WERI-Rb-1 (cell line): Measurements from ENCODE around the gene LRP5.

Source experiments
- DNase-seq: peaks from one replicate; pipeline ENCODE4 v3.0.0-alpha.2; 2020
- H3K27ac ChIP-seq: fragments of 250-450 bp; sonication (Bioruptor Pico); 2 replicates; pipeline ENCODE4 v1.5.1; 2020; ENCODE audit warnings: mild to moderate bottlenecking, moderate library complexity
- H3K27me3 ChIP-seq: fragments of 250-450 bp; sonication (Bioruptor Pico); 2 replicates; pipeline ENCODE4 v1.5.1; 2021; ENCODE audit warnings: mild to moderate bottlenecking, low read depth, moderate library complexity; ENCODE audit not compliant: insufficient read depth, severe bottlenecking
- H3K36me3 ChIP-seq: fragments of 250-450 bp; sonication (Bioruptor Pico); 2 replicates; pipeline ENCODE4 v1.5.1; 2020; ENCODE audit warnings: mild to moderate bottlenecking, moderate library complexity
- H3K4me3 ChIP-seq: 2 replicates; pipeline ENCODE4 v1.5.1; 2011; ENCODE audit warnings: low read depth, mild to moderate bottlenecking, control low read depth, low read length
- H3K9me3 ChIP-seq: fragments of 250-450 bp; sonication (Bioruptor Pico); 2 replicates; pipeline ENCODE4 v1.5.1; 2021; ENCODE audit warnings: mild to moderate bottlenecking, moderate library complexity; ENCODE audit not compliant: severe bottlenecking
- TF ChIP-seq, protein P1 (sequence below): IDR thresholded peaks from 2 replicates; pipeline ENCODE4 v1.5.1; 2011; ENCODE audit warnings: low read depth, mild to moderate bottlenecking, control low read depth, inconsistent platforms, low read length

LRP5 gene

DNA sequence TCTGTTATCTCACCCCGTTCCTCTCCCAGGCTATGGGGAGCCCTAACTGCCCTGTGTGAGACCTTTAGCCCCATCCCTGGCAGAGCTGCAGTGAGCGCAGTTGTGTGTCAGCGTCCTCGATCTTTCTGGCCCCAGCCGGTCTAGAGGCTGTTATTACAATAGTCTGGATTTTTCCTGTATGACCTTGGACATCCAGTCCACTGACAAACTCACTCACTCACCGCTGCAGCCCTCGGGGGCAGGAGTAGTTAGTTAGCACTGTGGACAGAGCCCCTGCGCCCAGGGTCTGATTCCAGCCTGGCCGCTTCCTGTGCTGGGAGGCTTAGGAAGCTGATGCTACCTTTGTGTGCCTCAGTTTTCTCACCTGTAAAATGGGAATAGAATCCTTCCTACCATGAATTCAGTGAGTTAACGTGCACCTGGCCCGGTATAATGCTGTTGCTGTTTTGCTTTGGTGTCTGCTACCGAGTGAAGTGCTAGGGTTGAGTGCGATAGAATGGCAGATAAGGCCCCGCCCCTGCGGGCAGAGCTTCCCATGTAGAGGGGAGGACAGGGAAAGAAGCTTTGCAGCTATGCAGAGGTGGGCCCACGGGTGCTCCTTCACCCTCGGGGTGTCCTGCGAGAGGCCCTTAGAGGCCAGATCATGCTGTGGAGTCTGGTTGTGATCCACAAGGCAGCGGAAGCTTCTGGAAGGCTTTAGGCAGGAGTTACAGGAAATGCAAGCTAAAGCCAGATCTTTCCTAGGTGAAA, 3.0 kb downstream of the LRP5 start:
- Histone ChIP-seq H3K27ac (no peak overlapping the region), H3K36me3 (no peaks in the 10 kb centered on the region), H3K27me3 (no peaks in the 10 kb centered on the region), H3K4me3 (no peak overlapping the region), H3K9me3 (no peaks in the 10 kb centered on the region)
- DNase-seq: no peak
- TF ChIP-seq, protein P1, sequence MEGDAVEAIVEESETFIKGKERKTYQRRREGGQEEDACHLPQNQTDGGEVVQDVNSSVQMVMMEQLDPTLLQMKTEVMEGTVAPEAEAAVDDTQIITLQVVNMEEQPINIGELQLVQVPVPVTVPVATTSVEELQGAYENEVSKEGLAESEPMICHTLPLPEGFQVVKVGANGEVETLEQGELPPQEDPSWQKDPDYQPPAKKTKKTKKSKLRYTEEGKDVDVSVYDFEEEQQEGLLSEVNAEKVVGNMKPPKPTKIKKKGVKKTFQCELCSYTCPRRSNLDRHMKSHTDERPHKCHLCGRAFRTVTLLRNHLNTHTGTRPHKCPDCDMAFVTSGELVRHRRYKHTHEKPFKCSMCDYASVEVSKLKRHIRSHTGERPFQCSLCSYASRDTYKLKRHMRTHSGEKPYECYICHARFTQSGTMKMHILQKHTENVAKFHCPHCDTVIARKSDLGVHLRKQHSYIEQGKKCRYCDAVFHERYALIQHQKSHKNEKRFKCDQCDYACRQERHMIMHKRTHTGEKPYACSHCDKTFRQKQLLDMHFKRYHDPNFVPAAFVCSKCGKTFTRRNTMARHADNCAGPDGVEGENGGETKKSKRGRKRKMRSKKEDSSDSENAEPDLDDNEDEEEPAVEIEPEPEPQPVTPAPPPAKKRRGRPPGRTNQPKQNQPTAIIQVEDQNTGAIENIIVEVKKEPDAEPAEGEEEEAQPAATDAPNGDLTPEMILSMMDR: no peak

DNA sequence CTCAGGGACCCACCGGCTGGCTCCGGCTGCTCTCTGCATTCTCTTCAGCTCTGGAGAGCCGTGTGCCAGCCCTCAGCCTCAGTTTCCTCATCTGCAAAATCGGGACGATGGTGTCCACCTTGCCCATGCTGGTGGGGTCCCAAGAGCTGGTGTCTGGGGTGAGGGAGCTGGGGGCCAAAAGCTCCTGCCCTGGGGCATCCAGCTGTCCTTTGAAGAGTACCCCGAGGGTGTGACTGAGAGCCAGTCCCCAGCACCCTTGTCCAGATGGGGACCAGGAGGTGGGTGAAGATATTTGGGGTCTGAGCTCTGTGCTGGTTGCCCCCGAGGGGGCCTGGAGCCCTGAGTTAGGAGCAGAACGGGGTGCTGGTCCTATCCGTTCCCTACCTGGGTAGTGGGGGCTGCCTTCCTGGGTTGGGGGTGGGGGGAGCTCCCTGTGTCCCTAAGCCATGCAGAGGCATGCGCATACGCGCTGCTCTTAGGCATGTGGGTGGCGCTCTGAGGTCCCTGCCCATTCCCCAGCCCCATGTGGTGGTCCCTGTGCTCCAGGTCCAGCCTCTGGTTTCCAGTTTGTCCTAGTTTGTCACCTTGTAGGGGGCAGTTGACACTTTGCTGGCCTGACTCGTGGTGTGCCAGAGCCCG, 4.9 kb downstream of the LRP5 start:
- TF ChIP-seq, protein P1: no peak
- H3K4me3 ChIP-seq: no peak overlapping the region

DNA sequence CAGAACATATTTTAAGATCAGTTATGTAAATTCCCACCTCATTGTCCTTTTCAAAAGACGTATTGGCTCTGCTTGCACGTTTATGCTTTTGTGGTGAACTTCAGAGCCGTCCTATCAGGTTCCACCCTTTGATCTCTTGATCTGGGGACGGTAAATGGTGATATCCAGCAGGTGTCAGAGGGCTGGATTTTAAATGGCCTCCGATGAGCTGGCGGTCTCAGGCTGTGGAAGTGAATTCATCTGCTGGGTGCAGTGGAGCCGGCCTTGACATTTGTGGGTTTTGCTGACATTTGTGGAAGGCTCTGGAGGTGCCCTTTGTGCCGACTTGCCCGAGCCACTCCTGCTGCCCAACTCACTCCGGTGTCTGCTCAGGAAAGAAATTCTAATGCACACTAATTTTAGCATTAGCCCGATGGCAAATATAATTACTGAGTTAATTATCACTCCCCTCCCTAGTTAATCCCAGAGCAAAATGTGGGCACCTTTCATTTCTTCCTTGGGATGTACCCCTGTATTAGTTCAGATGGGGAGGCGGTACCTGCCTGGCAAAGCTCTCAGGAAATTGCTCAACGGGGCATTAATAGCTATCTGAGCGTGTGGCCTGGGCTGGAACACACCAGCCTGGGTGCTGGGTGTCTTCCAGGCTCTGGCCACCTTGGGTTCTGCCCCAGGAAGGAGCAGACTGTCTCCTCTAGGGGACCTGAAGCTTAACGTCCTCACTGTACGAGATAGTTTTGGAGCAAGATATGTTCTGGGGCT, 9.1 kb downstream of the LRP5 start:
- no peak overlapping the region for H3K4me3 ChIP-seq
- no peaks in the 10 kb centered on the region for H3K27me3 ChIP-seq
- no peaks in the 10 kb centered on the region for H3K9me3 ChIP-seq
- TF ChIP-seq, protein P1: no peak
- H3K36me3 ChIP-seq: no peaks in the 10 kb centered on the region
- DNase-seq: no peak
- no peak overlapping the region for H3K27ac ChIP-seq

More for the DNA sequence above, 4.9 kb downstream of the LRP5 start:
- H3K27me3 ChIP-seq: no peaks in the 10 kb centered on the region
- H3K27ac ChIP-seq: no peak overlapping the region
- no peak for DNase-seq
- no peaks in the 10 kb centered on the region for H3K9me3 ChIP-seq
- no peaks in the 10 kb centered on the region for H3K36me3 ChIP-seq

DNA sequence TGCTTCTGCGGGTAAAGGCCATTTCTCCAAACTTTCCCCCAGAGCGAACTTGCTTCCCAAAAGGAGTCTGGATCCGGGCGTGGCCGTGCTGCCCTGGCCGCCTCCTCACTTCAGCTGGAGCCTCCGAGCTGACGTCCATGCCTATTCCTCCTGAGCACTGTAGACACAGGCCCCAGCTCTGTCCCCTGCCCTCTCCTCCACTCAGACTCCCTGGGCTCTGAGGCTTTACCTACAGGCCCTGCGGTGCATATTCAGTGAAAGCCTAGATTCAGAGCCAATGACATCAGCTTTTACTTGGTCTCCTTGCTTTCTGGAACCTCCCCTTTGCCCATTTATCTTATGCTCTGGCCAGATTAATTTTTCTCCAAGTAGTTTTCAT, 9.7 kb downstream of the LRP5 start:
- TF ChIP-seq, protein P1: no peak
- H3K9me3 ChIP-seq: no peaks in the 10 kb centered on the region
- H3K27me3 ChIP-seq: no peaks in the 10 kb centered on the region
- no peak overlapping the region for H3K4me3 ChIP-seq
- H3K27ac ChIP-seq: no peak overlapping the region
- no peaks in the 10 kb centered on the region for H3K36me3 ChIP-seq
- DNase-seq: no peak

DNA sequence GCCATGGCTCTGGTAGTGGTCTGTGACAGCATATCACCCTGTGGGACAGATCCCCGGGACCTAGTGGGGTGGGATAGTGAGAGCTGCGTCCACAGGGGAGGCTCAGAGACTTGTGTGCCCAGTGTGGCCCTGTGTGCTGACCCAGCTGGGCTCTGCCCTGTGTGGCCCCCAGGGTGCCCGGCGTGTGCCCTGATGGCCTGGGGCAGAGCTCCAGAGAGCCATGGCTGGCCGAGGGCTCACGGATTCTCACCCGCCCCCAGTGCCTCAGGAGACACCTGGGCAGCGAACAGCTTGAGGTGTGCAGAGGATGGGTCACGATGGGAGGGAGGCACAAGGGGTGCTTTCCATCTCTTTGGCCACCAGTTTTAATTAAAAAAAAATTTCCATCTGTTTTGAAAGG, 11.8 kb downstream of the LRP5 start:
- DNase-seq: no peak
- no peak overlapping the region for H3K27ac ChIP-seq
- H3K4me3 ChIP-seq: no peak overlapping the region
- no peaks in the 10 kb centered on the region for H3K36me3 ChIP-seq
- no peaks in the 10 kb centered on the region for H3K9me3 ChIP-seq
- TF ChIP-seq, protein P1: no peak
- no peaks in the 10 kb centered on the region for H3K27me3 ChIP-seq
